Activated effector memory CD4-positive, alpha-beta T cell treated with Interleukin-2 at 50 U/mL for 16 hours (primary cell): ENCODE results near the gene TAPT1.

Source experiments
- DNase-seq: peaks from one replicate; pipeline ENCODE4 v3.0.0-alpha.2; 2020

The TAPT1 gene

GRCh38 chr4:16125571-16126445 lies 100.5 kb downstream of the TAPT1 start:
- no peak for DNase-seq

- no peak for DNase-seq
Observed at GRCh38 chr4:16124232-16124631, 102.0 kb downstream of the TAPT1 start.

- DNase-seq, result no peak
Observed at GRCh38 chr4:16123356-16124084, 102.8 kb downstream of the TAPT1 start.

GRCh38 chr4:16122784-16123183 lies 103.5 kb downstream of the TAPT1 start:
- no peak for DNase-seq

DNA sequence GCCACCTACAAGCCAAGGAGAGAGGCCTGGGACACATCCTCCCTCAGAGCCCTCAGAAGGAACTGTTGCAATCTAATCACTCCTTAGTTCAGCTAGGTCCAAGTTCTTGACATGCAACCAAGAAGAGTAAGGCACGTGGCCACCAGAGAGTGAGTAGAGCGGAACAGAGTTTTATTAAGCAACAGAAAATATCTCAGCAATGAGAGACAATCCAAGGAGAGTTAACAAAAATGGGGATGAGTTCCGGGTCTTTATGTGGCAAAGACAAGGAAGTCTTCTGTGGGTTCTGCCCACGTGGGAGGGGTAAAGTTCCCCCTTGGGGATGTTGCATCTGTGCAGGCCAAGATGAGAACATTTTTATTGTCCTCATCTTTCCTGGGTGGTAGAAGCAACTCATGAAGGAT lies 104.0 kb downstream of the TAPT1 start:
- no peak for DNase-seq

- DNase-seq, result no peak
Observed at GRCh38 chr4:16120720-16121119, 105.6 kb downstream of the TAPT1 start.

- DNase-seq, result no peak
Observed at GRCh38 chr4:16119981-16120380, 106.3 kb downstream of the TAPT1 start.

- no peak for DNase-seq
Observed at GRCh38 chr4:16118090-16118489, 108.2 kb downstream of the TAPT1 start.

- no peak for DNase-seq
Observed at GRCh38 chr4:16117164-16117563, 109.1 kb downstream of the TAPT1 start.

DNA sequence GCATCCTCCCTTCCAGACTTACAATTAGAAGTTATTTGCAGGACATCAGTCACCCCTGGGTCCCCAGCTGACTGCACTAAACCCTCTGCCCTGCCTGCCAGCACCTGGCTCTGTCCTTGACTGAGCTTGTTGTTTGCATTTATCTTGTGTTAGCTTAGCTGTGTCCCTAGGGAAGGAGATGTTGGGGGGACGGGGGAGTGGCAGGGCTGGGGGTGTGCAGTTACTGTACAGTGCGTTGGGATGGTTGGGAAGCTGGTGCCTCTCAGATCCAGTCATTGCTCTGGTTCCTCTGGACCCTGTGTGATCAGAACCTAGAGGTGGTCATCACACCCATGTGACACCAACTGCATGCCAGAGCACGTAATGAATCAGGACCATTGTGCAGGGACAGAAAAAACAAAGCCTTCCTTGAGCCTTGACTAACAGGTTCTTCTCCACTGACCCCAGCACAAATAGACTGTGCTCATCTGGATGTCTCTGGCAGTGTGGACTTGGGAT lies 109.7 kb downstream of the TAPT1 start:
- no peak for DNase-seq

DNA sequence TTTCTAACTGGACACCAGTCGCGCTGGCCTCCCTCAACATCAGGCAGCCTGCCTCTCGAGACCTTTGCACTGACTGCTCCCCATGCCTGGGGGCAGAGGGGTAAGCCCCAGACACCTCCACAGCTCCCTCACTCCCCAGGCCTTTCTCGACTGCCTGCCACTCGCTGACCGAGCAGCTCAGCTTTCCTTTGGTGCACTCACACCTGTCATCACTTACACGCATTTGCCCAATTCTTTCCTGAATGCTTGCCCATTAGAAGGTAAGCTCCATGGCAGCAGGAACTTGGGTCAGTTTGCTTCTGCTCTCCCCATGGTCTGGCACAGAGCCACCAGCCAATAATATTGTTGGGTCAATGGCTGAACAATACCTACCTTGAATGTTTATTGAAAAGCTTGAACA lies 110.3 kb downstream of the TAPT1 start:
- DNase-seq, result no peak

- no peak for DNase-seq
Observed at GRCh38 chr4:16114546-16114945, 111.7 kb downstream of the TAPT1 start.

DNA sequence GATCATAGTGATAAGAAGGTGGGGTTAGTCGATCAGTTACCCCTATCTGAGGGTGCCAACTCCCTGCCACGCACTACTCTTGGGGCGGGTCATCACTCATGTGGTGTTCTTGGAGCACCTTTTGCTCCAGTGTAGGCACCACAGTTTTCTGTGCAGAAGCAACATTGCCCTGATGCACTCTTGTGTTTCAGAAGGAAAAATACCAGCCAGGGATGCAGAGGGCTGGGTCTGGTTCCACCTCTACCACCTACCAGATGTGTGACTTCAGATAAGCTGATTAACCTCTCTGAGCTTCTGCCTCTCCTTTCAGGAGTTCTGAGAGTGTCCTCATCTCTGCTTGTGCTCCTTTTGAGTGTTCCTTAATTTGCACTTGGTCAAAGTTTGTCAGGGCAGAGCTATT lies 112.5 kb downstream of the TAPT1 start:
- no peak for DNase-seq

DNA sequence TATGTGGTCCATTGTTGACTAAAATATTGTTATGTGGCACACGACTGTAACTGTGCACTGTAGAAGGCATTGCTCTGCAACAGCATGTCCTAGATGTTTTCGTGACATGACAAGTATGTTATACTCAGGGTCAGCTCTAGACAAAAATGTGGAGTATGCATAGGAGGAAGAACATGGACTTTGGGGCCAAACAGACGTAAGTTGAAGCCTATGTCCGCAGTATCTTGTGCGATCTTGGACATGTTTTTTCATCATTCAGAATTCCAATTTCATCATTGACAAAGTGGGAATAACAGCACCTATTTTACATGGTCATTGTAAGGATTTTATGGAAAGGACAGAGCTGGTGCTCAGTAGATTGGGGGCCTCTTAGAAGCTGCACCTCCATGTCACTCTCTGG lies 114.7 kb downstream of the TAPT1 start:
- no peak for DNase-seq

DNA sequence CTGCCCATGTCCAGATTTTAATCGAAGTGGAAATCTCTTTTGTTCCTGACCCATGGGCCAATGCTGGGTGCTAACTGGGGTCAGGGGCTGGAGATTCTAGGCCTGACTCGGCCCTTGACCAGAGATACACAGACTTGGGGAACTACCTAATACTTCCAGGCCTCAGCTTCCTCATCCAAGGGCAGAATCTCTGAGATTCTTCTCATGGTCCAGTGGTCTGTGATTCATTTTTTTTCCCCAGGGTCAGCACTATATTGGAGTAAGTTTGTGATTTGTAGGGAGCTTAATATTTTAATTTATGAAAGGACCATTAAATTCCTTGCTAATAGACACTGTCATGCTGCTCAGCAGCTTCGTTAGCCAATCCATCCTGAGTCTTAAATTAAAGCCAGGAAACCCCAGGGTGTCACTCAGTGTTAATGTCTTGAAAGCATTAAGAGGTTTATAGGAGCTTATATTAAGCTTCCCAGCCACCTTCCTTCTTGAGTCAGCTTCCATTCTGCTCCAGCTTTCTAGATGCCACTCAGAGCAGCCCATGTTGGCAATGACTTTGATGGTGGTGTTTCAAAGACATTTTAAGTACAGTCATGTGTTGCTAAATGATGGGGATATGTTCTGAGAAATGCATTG lies 115.5 kb downstream of the TAPT1 start:
- no peak for DNase-seq
